Measurements from ENCODE around the gene PLXNB1. TPM values are rescaled to one million over a fixed set of nuclear protein-coding genes. Genes with fewer than 3 reads are reported as not detected.

PLXNB1 gene
- total and polyA plus RNA-seq, 4 donors = 36.0 to 123 (median 86.1) TPM

DNA sequence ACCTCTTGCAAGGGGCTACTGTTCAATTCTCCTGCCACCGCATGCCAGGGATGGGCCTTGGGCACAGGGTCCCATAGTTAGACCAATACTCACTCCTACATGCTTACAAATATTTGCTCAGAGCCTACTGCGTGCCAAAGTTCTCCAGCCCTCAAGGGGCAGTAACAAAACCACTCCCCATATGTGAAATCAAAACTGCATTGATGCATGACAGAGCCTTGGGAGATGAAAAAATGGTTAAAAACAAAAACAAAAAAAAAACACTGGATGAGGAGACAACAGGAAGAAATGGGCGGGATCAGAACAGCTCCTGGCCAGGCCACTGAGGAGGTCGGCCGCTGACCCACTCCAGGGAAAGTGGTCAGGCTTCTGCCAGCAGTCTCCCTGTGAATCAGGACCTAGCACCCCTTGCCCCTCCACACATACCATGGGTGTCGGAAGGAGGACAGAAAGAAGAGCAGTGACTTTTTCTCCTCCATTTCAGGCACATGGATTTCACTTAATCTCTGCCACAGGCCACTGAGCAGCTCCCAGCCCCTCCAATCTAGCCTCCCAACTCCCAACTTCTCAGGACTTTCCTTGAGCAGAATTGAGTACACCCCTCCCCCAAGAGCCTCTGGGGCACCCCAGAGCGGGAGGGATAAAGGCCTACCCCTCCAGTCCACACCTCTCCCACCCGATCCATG lies 2.8 kb downstream of the PLXNB1 start:
- H3K27ac ChIP-seq (ENCODE audit: low read depth in 1 of 2, low read length in 1 of 2) = peak overlapping the region; percentile 44 to 47
- no peak overlapping the region for H3K9ac ChIP-seq (ENCODE audit: insufficient read depth in 1 of 2, low read length in 2 of 2)
- H3K4me3 ChIP-seq = no peak overlapping the region
- peaks cover 0 to 49% (median 24%) of the 10 kb centered on the region in 5 donors for H3K4me1 ChIP-seq (ENCODE audit: control insufficient read depth in 5 of 5, insufficient read depth in 5 of 5, low read length in 5 of 5)
- TF ChIP-seq, protein P1, sequence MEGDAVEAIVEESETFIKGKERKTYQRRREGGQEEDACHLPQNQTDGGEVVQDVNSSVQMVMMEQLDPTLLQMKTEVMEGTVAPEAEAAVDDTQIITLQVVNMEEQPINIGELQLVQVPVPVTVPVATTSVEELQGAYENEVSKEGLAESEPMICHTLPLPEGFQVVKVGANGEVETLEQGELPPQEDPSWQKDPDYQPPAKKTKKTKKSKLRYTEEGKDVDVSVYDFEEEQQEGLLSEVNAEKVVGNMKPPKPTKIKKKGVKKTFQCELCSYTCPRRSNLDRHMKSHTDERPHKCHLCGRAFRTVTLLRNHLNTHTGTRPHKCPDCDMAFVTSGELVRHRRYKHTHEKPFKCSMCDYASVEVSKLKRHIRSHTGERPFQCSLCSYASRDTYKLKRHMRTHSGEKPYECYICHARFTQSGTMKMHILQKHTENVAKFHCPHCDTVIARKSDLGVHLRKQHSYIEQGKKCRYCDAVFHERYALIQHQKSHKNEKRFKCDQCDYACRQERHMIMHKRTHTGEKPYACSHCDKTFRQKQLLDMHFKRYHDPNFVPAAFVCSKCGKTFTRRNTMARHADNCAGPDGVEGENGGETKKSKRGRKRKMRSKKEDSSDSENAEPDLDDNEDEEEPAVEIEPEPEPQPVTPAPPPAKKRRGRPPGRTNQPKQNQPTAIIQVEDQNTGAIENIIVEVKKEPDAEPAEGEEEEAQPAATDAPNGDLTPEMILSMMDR (IDR thresholded peaks at IDR 0.05; ENCODE audit: control extremely low read depth, extremely low read depth) = no peak
- DNase-seq = no peak
- H3K27me3 ChIP-seq (ENCODE audit: control insufficient read depth in 3 of 3, insufficient read depth in 3 of 3, low read length in 2 of 3) = no peaks in the 10 kb centered on the region
- 56 to 80% methylated on average over 8 of the region's 8 CpGs for WGBS, 2 donors
- no peaks in the 10 kb centered on the region for H3K9me3 ChIP-seq (ENCODE audit: control insufficient read depth in 4 of 4, insufficient read depth in 3 of 4, low read length in 3 of 4)
- H3K36me3 ChIP-seq (ENCODE audit: control insufficient read depth in 4 of 4, insufficient read depth in 4 of 4, low read length in 4 of 4) = peaks cover 0 to 9% (median 2%) of the 10 kb centered on the region in 4 donors
- no peak for ATAC-seq (ENCODE audit: insufficient read depth, low FRiP score)

DNA sequence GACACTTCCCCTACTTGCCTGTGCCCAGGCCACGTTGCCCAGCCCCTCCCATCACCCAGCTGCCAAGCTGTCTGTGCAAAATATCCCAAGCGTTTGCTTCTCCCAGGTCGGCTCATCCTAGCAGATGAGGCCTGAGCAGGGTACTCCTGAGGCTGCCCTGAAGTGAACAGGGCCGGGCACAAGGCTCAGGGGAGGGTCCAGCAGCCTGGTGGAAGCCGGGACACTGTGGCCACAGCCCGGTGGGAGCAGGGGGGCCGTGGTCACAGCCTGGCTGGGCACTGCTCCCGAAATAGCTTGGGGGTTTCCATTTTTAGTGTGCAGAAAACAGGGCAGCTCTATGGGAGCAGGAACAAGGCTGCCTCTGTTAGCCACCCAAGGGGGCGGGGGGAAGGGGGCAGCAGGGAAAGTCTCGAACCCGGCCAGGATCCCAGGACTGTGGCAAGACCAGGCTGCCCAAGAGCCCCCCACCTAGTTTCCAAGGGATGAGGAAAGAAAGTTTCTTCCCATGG lies 3.4 kb downstream of the PLXNB1 start:
- Histone ChIP-seq H3K27me3 (ENCODE audit: control insufficient read depth in 3 of 3, insufficient read depth in 3 of 3, low read length in 2 of 3) (no peaks in the 10 kb centered on the region), H3K9me3 (ENCODE audit: control insufficient read depth in 4 of 4, insufficient read depth in 3 of 4, low read length in 3 of 4) (no peaks in the 10 kb centered on the region), H3K36me3 (ENCODE audit: control insufficient read depth in 4 of 4, insufficient read depth in 4 of 4, low read length in 4 of 4) (peaks cover 0 to 9% (median 2%) of the 10 kb centered on the region in 4 donors), H3K27ac (ENCODE audit: low read depth in 1 of 2, low read length in 1 of 2) (peak overlapping the region; percentile 44 to 47), H3K4me1 (ENCODE audit: control insufficient read depth in 5 of 5, insufficient read depth in 5 of 5, low read length in 5 of 5) (peaks cover 0 to 49% (median 24%) of the 10 kb centered on the region in 5 donors), H3K9ac (ENCODE audit: insufficient read depth in 1 of 2, low read length in 2 of 2) (peak overlapping the region in 1 of 2 donors; percentile 58), H3K4me3 (no peak overlapping the region)
- ATAC-seq (ENCODE audit: insufficient read depth, low FRiP score) = no peak
- no peak for DNase-seq
- WGBS, 2 donors = 58 to 62% methylated on average over 11 of the region's 11 CpGs
- TF ChIP-seq, protein P1 (IDR thresholded peaks at IDR 0.05; ENCODE audit: control extremely low read depth, extremely low read depth) = no peak

- peak overlapping the region; percentile 17 to 66 for H3K27ac ChIP-seq (ENCODE audit: low read depth in 1 of 2, low read length in 1 of 2)
- TF ChIP-seq, protein P1 (IDR thresholded peaks at IDR 0.05; ENCODE audit: control extremely low read depth, extremely low read depth) = no peak
- DNase-seq = peak; percentile 71 to 80 (median 80)
- 58 to 85% methylated on average over 13 of the region's 13 CpGs for WGBS, 2 donors
- peak overlapping the region; percentile 37 to 58 for H3K9ac ChIP-seq (ENCODE audit: insufficient read depth in 1 of 2, low read length in 2 of 2)
- H3K4me1 ChIP-seq (ENCODE audit: control insufficient read depth in 5 of 5, insufficient read depth in 5 of 5, low read length in 5 of 5) = peaks cover 0 to 44% (median 24%) of the 10 kb centered on the region in 5 donors
- no peak overlapping the region for H3K4me3 ChIP-seq
- H3K9me3 ChIP-seq (ENCODE audit: control insufficient read depth in 4 of 4, insufficient read depth in 3 of 4, low read length in 3 of 4) = no peaks in the 10 kb centered on the region
- H3K36me3 ChIP-seq (ENCODE audit: control insufficient read depth in 4 of 4, insufficient read depth in 4 of 4, low read length in 4 of 4) = peaks cover 0 to 18% (median 4%) of the 10 kb centered on the region in 4 donors
- no peak for ATAC-seq (ENCODE audit: insufficient read depth, low FRiP score)
- H3K27me3 ChIP-seq (ENCODE audit: control insufficient read depth in 3 of 3, insufficient read depth in 3 of 3, low read length in 2 of 3) = no peaks in the 10 kb centered on the region
Measured at GRCh38 chr3:48425281-48425812, 4.5 kb downstream of the PLXNB1 start.
